GM12878 (cell line): ENCODE results near the gene UBE2M. TPM values are rescaled to one million over a fixed set of nuclear protein-coding genes. Genes with fewer than 3 reads are reported as not detected.

ENCODE experiments used
- CBX5 ChIP-seq: sonication (generic); IDR thresholded peaks from 2 replicates; pipeline ENCODE4 v1.6.1; 2016; ENCODE audit warnings: low read depth, moderate library complexity, mild to moderate bottlenecking, inconsistent platforms
- CEBPB ChIP-seq, 2 experiments: fragments of 150-350 bp in 1 of 2; IDR thresholded peaks; 2 replicates each; pipeline ENCODE4 v1.6.1; 2012 to 2014; ENCODE audit warnings: low read depth in 2 of 2, low read length in 2 of 2, borderline replicate concordance in 1 of 2, inconsistent platforms in 1 of 2
- JUNB ChIP-seq: IDR thresholded peaks from 2 replicates; pipeline ENCODE4 v1.6.1; 2016; ENCODE audit warnings: antibody characterized with exemption, mild to moderate bottlenecking
- MYB ChIP-seq: fragments of 150-350 bp; IDR thresholded peaks from 2 replicates; pipeline ENCODE4 v1.6.1; 2014; ENCODE audit warnings: mild to moderate bottlenecking, low read depth, low read length, borderline replicate concordance
- NFYB ChIP-seq: IDR thresholded peaks from 2 replicates; pipeline ENCODE4 v1.6.1; 2011; ENCODE audit warnings: low read depth, mild to moderate bottlenecking, low read length, improper control_type of control experiment, moderate library complexity; ENCODE audit not compliant: insufficient read depth
- RCOR1 ChIP-seq: conservative IDR thresholded peaks from 2 replicates; pipeline ENCODE4 v1.6.1; 2012; ENCODE audit warnings: low read depth, low read length, improper control_type of control experiment
- SIX5 ChIP-seq: IDR thresholded peaks from 2 replicates; pipeline ENCODE4 v1.6.1; 2011; ENCODE audit warnings: mild to moderate bottlenecking, low read depth, low read length, moderate library complexity; ENCODE audit not compliant: severe bottlenecking
- SP1 ChIP-seq: IDR thresholded peaks from one replicate; pipeline ENCODE4 v1.6.1; 2011; ENCODE audit warnings: low read depth, low read length
- SRF ChIP-seq, 2 experiments: IDR thresholded peaks; 2 replicates each; pipeline ENCODE4 v1.6.1; 2011; ENCODE audit warnings: low read depth in 2 of 2, low read length in 2 of 2, mild to moderate bottlenecking in 1 of 2, moderate library complexity in 1 of 2
- TCF3 ChIP-seq: IDR thresholded peaks from 2 replicates; pipeline ENCODE4 v1.6.1; 2012; ENCODE audit warnings: low read depth, mild to moderate bottlenecking, low read length, borderline replicate concordance; ENCODE audit not compliant: insufficient read depth
- ZNF207 ChIP-seq: fragments of 450-650 bp; IDR thresholded peaks from 2 replicates; pipeline ENCODE4 v1.6.1; 2014; ENCODE audit warnings: antibody characterized with exemption, mild to moderate bottlenecking, borderline replicate concordance
- polyA plus RNA-seq, 11 experiments: library from polyadenylated mRNA; depleted of rRNA in 4 of 11; unstranded in 6 of 11; stranded (reverse) in 5 of 11; fragments of >200 nt; fragmentation: Nextera tagmentation in 4 of 11; fragmentation: Illumina TruSeq in 1 of 11; extraction: Ambion mirVana in 4 of 11; extraction: Trizol in 1 of 11; gene quantifications; 1 replicate in 1 of 11; 2 replicates in 10 of 11; pipeline versions ENCODE4 v1.2.1 to v1.2.3, GENCODE V29; 2011 to 2016; ENCODE audit warnings: inconsistent platforms in 2 of 11, missing spikeins in 2 of 11, low read depth in 1 of 11
- total RNA-seq, 4 experiments: library from RNA; depleted of rRNA in 3 of 4; stranded (reverse); fragments of >200 nt in 3 of 4; fragmentation: Illumina TruSeq in 1 of 4; extraction: Trizol in 1 of 4; gene quantifications; 2 replicates each; pipeline versions ENCODE4 v1.2.1 to v1.2.3, GENCODE V29; 2013 to 2021
- TF ChIP-seq, protein P1 (sequence below): fragments of 450-650 bp; IDR thresholded peaks from 2 replicates; pipeline ENCODE4 v1.6.1; 2017; ENCODE audit warnings: low read depth, mild to moderate bottlenecking, moderate library complexity
- TF ChIP-seq, protein P2 (sequence below): IDR thresholded peaks from 2 replicates; pipeline ENCODE4 v1.6.1; 2011; ENCODE audit warnings: borderline replicate concordance, low read depth, mild to moderate bottlenecking, moderate library complexity, low read length; ENCODE audit not compliant: insufficient read depth, poor library complexity, severe bottlenecking
- TF ChIP-seq, protein P3 (sequence below): fragments of 450-650 bp; IDR thresholded peaks from 2 replicates; pipeline ENCODE4 v1.6.1; 2017; ENCODE audit warnings: mild to moderate bottlenecking, low read depth, inconsistent platforms; ENCODE audit not compliant: poor library complexity, severe bottlenecking
- TF ChIP-seq, protein P4 (sequence below): IDR thresholded peaks from 2 replicates; pipeline ENCODE4 v1.6.1; 2011; ENCODE audit warnings: borderline replicate concordance, low read depth, mild to moderate bottlenecking, moderate library complexity, mixed read lengths, low read length; ENCODE audit not compliant: insufficient read depth; ENCODE audit errors: extremely low read length
- TF ChIP-seq, protein P5 (sequence below): IDR thresholded peaks from 2 replicates; pipeline ENCODE4 v1.6.1; 2012; ENCODE audit warnings: low read depth, low read length, improper control_type of control experiment
- TF ChIP-seq, protein P6 (sequence below): fragments of 450-650 bp; IDR thresholded peaks from 2 replicates; pipeline ENCODE4 v1.6.1; 2018; ENCODE audit warnings: mild to moderate bottlenecking, low read depth, moderate library complexity; ENCODE audit not compliant: partially characterized antibody

The UBE2M gene
- total and polyA plus RNA-seq, 10 of the 15 experiments (the other 5 are each of a cell fraction or from before 2014, with no cell fraction given) = 1.4 to 105 (median 73.9) TPM

DNA sequence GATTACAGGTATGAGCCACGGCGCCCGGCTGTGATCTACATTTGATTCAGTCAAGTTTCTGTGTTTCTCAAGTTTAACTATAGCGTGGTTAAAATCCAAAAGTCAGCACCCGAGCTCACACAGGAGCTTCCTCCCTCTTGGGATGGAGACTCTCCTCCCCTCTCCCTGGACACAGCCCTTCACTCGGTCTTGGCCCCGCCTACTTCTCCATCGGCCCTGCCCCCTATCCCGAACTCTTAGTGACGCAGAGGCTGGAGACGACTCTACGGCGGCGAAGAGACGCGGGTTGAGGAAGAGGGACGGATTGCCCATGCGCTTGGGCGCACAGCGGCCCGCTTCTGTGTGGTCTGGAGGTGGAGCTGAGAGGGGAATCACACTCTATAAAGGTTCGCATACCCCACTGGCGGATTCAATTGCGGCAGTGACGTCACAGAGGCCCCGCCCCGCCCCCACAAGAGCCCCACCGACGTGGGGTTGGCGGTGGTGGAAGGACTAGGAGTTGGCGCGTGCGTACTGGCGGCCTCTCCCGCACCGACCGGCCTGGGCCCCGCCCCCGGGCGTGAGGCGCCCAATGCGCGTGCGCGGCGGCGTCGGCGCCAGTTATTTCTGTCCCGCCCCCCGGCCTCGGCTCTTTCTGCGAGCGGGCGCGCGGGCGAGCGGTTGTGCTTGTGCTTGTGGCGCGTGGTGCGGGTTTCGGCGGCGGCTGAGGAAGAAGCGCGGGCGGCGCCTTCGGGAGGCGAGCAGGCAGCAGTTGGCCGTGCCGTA, 14.4 kb downstream of the UBE2M start, which contains the start of gene TRIM28 (continued):
- TF ChIP-seq ZNF207 (no peak; the same call in 1 of the 2 replicates), SRF (IDR thresholded peaks at IDR 0.05; ENCODE audit: low read depth in 2 of 2, low read length in 2 of 2) (no peak), SP1 (peak; percentile 36), TCF3 (peak; percentile 65; the same call in 1 of the 2 replicates), SIX5 (no peak), CBX5 (no peak), CEBPB (IDR thresholded peaks at IDR 0.05; ENCODE audit: borderline replicate concordance in 1 of 2, low read depth in 2 of 2, low read length in 2 of 2) (no peak), RCOR1 (no peak), JUNB (no peak), NFYB (no peak), MYB (no peak)
- TF ChIP-seq, protein P1, sequence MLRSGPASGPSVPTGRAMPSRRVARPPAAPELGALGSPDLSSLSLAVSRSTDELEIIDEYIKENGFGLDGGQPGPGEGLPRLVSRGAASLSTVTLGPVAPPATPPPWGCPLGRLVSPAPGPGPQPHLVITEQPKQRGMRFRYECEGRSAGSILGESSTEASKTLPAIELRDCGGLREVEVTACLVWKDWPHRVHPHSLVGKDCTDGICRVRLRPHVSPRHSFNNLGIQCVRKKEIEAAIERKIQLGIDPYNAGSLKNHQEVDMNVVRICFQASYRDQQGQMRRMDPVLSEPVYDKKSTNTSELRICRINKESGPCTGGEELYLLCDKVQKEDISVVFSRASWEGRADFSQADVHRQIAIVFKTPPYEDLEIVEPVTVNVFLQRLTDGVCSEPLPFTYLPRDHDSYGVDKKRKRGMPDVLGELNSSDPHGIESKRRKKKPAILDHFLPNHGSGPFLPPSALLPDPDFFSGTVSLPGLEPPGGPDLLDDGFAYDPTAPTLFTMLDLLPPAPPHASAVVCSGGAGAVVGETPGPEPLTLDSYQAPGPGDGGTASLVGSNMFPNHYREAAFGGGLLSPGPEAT = peak; percentile 83
- TF ChIP-seq, protein P2, sequence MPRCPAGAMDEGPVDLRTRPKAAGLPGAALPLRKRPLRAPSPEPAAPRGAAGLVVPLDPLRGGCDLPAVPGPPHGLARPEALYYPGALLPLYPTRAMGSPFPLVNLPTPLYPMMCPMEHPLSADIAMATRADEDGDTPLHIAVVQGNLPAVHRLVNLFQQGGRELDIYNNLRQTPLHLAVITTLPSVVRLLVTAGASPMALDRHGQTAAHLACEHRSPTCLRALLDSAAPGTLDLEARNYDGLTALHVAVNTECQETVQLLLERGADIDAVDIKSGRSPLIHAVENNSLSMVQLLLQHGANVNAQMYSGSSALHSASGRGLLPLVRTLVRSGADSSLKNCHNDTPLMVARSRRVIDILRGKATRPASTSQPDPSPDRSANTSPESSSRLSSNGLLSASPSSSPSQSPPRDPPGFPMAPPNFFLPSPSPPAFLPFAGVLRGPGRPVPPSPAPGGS = no peak
- TF ChIP-seq, protein P3, sequence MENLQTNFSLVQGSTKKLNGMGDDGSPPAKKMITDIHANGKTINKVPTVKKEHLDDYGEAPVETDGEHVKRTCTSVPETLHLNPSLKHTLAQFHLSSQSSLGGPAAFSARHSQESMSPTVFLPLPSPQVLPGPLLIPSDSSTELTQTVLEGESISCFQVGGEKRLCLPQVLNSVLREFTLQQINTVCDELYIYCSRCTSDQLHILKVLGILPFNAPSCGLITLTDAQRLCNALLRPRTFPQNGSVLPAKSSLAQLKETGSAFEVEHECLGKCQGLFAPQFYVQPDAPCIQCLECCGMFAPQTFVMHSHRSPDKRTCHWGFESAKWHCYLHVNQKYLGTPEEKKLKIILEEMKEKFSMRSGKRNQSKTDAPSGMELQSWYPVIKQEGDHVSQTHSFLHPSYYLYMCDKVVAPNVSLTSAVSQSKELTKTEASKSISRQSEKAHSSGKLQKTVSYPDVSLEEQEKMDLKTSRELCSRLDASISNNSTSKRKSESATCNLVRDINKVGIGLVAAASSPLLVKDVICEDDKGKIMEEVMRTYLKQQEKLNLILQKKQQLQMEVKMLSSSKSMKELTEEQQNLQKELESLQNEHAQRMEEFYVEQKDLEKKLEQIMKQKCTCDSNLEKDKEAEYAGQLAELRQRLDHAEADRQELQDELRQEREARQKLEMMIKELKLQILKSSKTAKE = no peak
- TF ChIP-seq, protein P4, sequence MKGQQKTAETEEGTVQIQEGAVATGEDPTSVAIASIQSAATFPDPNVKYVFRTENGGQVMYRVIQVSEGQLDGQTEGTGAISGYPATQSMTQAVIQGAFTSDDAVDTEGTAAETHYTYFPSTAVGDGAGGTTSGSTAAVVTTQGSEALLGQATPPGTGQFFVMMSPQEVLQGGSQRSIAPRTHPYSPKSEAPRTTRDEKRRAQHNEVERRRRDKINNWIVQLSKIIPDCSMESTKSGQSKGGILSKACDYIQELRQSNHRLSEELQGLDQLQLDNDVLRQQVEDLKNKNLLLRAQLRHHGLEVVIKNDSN = no peak
- TF ChIP-seq, protein P5, sequence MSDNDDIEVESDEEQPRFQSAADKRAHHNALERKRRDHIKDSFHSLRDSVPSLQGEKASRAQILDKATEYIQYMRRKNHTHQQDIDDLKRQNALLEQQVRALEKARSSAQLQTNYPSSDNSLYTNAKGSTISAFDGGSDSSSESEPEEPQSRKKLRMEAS = peak; percentile 53
- TF ChIP-seq, protein P6, sequence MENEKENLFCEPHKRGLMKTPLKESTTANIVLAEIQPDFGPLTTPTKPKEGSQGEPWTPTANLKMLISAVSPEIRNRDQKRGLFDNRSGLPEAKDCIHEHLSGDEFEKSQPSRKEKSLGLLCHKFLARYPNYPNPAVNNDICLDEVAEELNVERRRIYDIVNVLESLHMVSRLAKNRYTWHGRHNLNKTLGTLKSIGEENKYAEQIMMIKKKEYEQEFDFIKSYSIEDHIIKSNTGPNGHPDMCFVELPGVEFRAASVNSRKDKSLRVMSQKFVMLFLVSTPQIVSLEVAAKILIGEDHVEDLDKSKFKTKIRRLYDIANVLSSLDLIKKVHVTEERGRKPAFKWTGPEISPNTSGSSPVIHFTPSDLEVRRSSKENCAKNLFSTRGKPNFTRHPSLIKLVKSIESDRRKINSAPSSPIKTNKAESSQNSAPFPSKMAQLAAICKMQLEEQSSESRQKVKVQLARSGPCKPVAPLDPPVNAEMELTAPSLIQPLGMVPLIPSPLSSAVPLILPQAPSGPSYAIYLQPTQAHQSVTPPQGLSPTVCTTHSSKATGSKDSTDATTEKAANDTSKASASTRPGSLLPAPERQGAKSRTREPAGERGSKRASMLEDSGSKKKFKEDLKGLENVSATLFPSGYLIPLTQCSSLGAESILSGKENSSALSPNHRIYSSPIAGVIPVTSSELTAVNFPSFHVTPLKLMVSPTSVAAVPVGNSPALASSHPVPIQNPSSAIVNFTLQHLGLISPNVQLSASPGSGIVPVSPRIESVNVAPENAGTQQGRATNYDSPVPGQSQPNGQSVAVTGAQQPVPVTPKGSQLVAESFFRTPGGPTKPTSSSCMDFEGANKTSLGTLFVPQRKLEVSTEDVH = peak; percentile 19
